NB4 (cell line): Measurements from ENCODE around the gene SMOC2.
"Not testable (repeated sequence)": the region's sequence is repeated elsewhere in the genome, so short reads cannot be mapped to it uniquely, and the experiment has no call there.

Source experiments
- CTCF ChIP-seq: IDR thresholded peaks from one replicate; pipeline ENCODE4 v1.5.1; 2012; ENCODE audit warnings: low read depth, low read length
- POLR2A ChIP-seq: IDR thresholded peaks from 2 replicates; pipeline ENCODE4 v1.6.1; 2011; ENCODE audit warnings: mild to moderate bottlenecking; ENCODE audit not compliant: insufficient read length; ENCODE audit errors: extremely low read depth

DNA sequence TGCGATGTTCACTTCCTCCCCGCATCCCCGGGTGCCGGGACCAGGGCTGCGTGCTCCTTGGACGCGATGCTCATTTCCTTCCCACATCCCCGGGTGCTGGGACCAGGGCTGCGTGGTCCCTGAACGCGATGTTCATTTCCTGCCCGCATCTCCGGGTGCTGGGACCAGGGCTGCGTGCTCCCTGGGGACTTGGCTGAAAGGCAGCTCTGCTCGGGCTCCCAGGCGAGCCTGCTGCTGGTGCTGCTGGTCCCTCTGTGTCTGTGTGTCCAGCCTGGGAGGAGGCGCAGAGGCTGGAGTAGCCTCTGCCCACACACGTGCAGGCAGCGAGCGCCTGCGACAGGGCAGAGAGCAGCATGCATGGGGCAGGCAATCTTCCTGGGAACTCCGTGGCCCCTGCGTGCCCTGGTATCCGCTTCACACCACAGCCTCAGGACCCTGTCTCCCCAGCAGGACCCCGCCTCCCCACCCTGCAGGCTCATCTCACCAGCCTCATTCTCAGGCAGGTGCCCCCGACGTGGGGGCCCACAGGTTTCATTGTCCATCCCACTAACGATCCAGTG is 132.4 kb downstream of the SMOC2 start:
- TF ChIP-seq CTCF, POLR2A: not testable (repeated sequence)
